HepG2 (cell line): ENCODE measurements around the gene RGL3. TPM values are rescaled to one million over a fixed set of nuclear protein-coding genes. Genes with fewer than 3 reads are reported as not detected.

Source experiments
- HNF1A ChIP-seq, 2 experiments: sonication (generic) in 1 of 2; formaldehyde crosslinking in 1 of 2; IDR thresholded peaks; 2 replicates each; pipeline versions ENCODE4 v1.4.0 to v1.6.1; 2016 to 2020; ENCODE audit warnings: borderline replicate concordance in 1 of 2, low read depth in 1 of 2, mild to moderate bottlenecking in 1 of 2, missing genetic modification reagents in 1 of 2
- HOXD1 ChIP-seq: sonication (generic); formaldehyde crosslinking; IDR thresholded peaks from 2 replicates; pipeline ENCODE4 v1.5.0; 2020; ENCODE audit warnings: missing genetic modification reagents
- IKZF4 ChIP-seq: sonication (generic); formaldehyde crosslinking; IDR thresholded peaks from 2 replicates; pipeline ENCODE4 v1.5.1; 2020; ENCODE audit warnings: borderline replicate concordance, mild to moderate bottlenecking, low read depth, missing genetic modification reagents; ENCODE audit errors: not compliant biosample characterization
- JUND ChIP-seq: sonication (generic); formaldehyde crosslinking; IDR thresholded peaks from 2 replicates; pipeline ENCODE4 v1.8.0; 2022; ENCODE audit warnings: mild to moderate bottlenecking, missing genetic modification reagents
- KLF6 ChIP-seq: IDR thresholded peaks from 2 replicates; pipeline ENCODE4 v1.8.0; 2016; ENCODE audit warnings: missing biosample characterization, missing genetic modification reagents
- KLF9 ChIP-seq: IDR thresholded peaks from 2 replicates; pipeline ENCODE4 v1.6.1; 2016; ENCODE audit warnings: low read depth
- PAWR ChIP-seq: sonication (generic); formaldehyde crosslinking; IDR thresholded peaks from 2 replicates; pipeline ENCODE4 v1.4.0; 2020; ENCODE audit warnings: missing genetic modification reagents, mild to moderate bottlenecking, borderline replicate concordance
- RORA ChIP-seq: sonication (generic); formaldehyde crosslinking; IDR thresholded peaks from 2 replicates; pipeline ENCODE4 v1.5.0; 2020; ENCODE audit warnings: mild to moderate bottlenecking, missing genetic modification reagents, moderate library complexity
- RXRB ChIP-seq: IDR thresholded peaks from 2 replicates; pipeline ENCODE4 v1.6.1; 2016; ENCODE audit warnings: borderline replicate concordance, missing genetic modification reagents, missing compliant biosample characterization
- SOX5 ChIP-seq: IDR thresholded peaks from 2 replicates; pipeline ENCODE4 v1.6.1; 2016; ENCODE audit warnings: borderline replicate concordance
- SP5 ChIP-seq: IDR thresholded peaks from 2 replicates; pipeline ENCODE4 v1.6.1; 2016; ENCODE audit warnings: low read depth, borderline replicate concordance
- TOE1 ChIP-seq: sonication (generic); formaldehyde crosslinking; IDR thresholded peaks from 2 replicates; pipeline ENCODE4 v1.4.0; 2020; ENCODE audit warnings: mild to moderate bottlenecking, missing genetic modification reagents
- ZHX1 ChIP-seq: sonication (generic); formaldehyde crosslinking; IDR thresholded peaks from 2 replicates; pipeline ENCODE4 v1.8.1; 2022; ENCODE audit warnings: low read depth, mild to moderate bottlenecking, missing genetic modification reagents
- ZNF296 ChIP-seq: sonication (generic); formaldehyde crosslinking; conservative IDR thresholded peaks from 2 replicates; pipeline ENCODE4 v1.5.0; 2020; ENCODE audit warnings: mild to moderate bottlenecking, missing genetic modification reagents
- ZNF362 ChIP-seq: sonication (generic); formaldehyde crosslinking; IDR thresholded peaks from 2 replicates; pipeline ENCODE4 v1.4.0; 2020; ENCODE audit warnings: missing genetic modification reagents, mild to moderate bottlenecking, borderline replicate concordance
- ZNF430 ChIP-seq: sonication (generic); formaldehyde crosslinking; IDR thresholded peaks from 2 replicates; pipeline ENCODE4 v1.9.0; 2021; ENCODE audit warnings: mild to moderate bottlenecking, missing genetic modification reagents
- ZNF468 ChIP-seq: sonication (generic); formaldehyde crosslinking; IDR thresholded peaks from 2 replicates; pipeline ENCODE4 v1.8.0; 2022; ENCODE audit warnings: mild to moderate bottlenecking, moderate library complexity, missing genetic modification reagents
- ZNF556 ChIP-seq: sonication (generic); formaldehyde crosslinking; IDR thresholded peaks from 2 replicates; pipeline ENCODE4 v1.4.0; 2020; ENCODE audit warnings: mild to moderate bottlenecking, missing genetic modification reagents, borderline replicate concordance
- ZNF563 ChIP-seq: sonication (generic); formaldehyde crosslinking; IDR thresholded peaks from 2 replicates; pipeline ENCODE4 v1.8.0; 2022; ENCODE audit warnings: mild to moderate bottlenecking, moderate library complexity, missing genetic modification reagents
- ZNF614 ChIP-seq: IDR thresholded peaks from 2 replicates; pipeline ENCODE4 v1.6.1; 2018; ENCODE audit warnings: missing biosample characterization, missing genetic modification reagents, inconsistent platforms, borderline replicate concordance
- ZNF780A ChIP-seq: sonication (generic); formaldehyde crosslinking; IDR thresholded peaks from 2 replicates; pipeline ENCODE4 v1.8.0; 2022; ENCODE audit warnings: mild to moderate bottlenecking, missing genetic modification reagents, moderate library complexity
- polyA plus RNA-seq, 8 experiments: library from polyadenylated mRNA; depleted of rRNA in 3 of 8; stranded (reverse) in 7 of 8; unstranded in 1 of 8; fragments of >200 nt; fragmentation: Illumina TruSeq in 4 of 8; extraction: Trizol in 4 of 8; gene quantifications; 2 replicates each; pipeline versions ENCODE4 v1.2.1 to v1.2.3, GENCODE V29; 2011 to 2016; ENCODE audit warnings: low read depth in 4 of 8, missing spikeins in 1 of 8, mixed read lengths in 1 of 8; ENCODE audit not compliant: insufficient read depth in 1 of 8
- total RNA-seq, 5 experiments: library from RNA; depleted of rRNA; stranded (reverse); fragments of >200 nt; fragmentation: Illumina TruSeq; extraction: Trizol; gene quantifications; 2 replicates each; pipeline ENCODE4 v1.2.3, GENCODE V29; 2016; ENCODE audit warnings: low read depth in 1 of 5

Gene RGL3
- total and polyA plus RNA-seq, 2 of the 13 experiments (the other 11 are each of a cell fraction or from before 2014, with no cell fraction given) = 4.2 to 7.6 TPM

GRCh38 chr19:11435057-11435832, 16.1 kb upstream of the RGL3 start, which contains the start of the genes ODAD3 and PRKCSH (continued):
- 0 out of 2 replicates have a peak, but pooled peaks have one; percentile 47 for TF ChIP-seq ZNF563 (CRISPR knock-in tag)
- peak; percentile 12 for TF ChIP-seq RXRB (CRISPR knock-in tag)
- peak; percentile 84; the same call in 1 of the 2 replicates for TF ChIP-seq ZNF614 (CRISPR knock-in tag)
- TF ChIP-seq IKZF4 (CRISPR knock-in tag) = no peak
- TF ChIP-seq KLF6 (CRISPR knock-in tag) = no peak; the same call in 1 of the 2 replicates
- no peak; the same call in 1 of the 2 replicates for TF ChIP-seq HOXD1 (CRISPR knock-in tag)
- no peak for TF ChIP-seq PAWR (CRISPR knock-in tag)
- TF ChIP-seq JUND (CRISPR knock-in tag) = no peak
- no peak for TF ChIP-seq ZNF430
- TF ChIP-seq TOE1 (CRISPR knock-in tag) = no peak
- TF ChIP-seq ZNF296 (CRISPR knock-in tag) = no peak
- 0 out of 2 replicates have a peak, but pooled peaks have one; percentile 24 for TF ChIP-seq HNF1A (IDR thresholded peaks at IDR 0.05; ENCODE audit: low read depth)
- peak; percentile 14; the same call in 1 of the 2 replicates for TF ChIP-seq HNF1A (CRISPR knock-in tag; IDR thresholded peaks at IDR 0.05; ENCODE audit: borderline replicate concordance)
- no peak; the same call in 1 of the 2 replicates for TF ChIP-seq ZNF556 (CRISPR knock-in tag)
- TF ChIP-seq SP5 (CRISPR knock-in tag) = peak; percentile 63; the same call in 1 of the 2 replicates
- TF ChIP-seq RORA (CRISPR knock-in tag) = no peak
- TF ChIP-seq SOX5 = peak; percentile 35; the same call in 1 of the 2 replicates
- TF ChIP-seq ZNF468 (CRISPR knock-in tag) = no peak
- no peak for TF ChIP-seq ZNF362 (CRISPR knock-in tag)
- TF ChIP-seq ZNF780A = no peak
- TF ChIP-seq ZHX1 = peak; percentile 99
- no peak for TF ChIP-seq KLF9 (CRISPR knock-in tag)
